H1 (cell line): Measurements from ENCODE around the gene CALML5. TPM values are rescaled to one million over a fixed set of nuclear protein-coding genes. Genes with fewer than 3 reads are reported as not detected.

Experiments used
- GABPA ChIP-seq: IDR thresholded peaks from 2 replicates; pipeline ENCODE4 v1.6.1; 2011; ENCODE audit warnings: mild to moderate bottlenecking, low read length, moderate library complexity, borderline replicate concordance; ENCODE audit not compliant: insufficient read depth
- GTF2F1 ChIP-seq: IDR thresholded peaks from 2 replicates; pipeline ENCODE4 v1.6.1; 2012; ENCODE audit warnings: low read depth, low read length, improper control_type of control experiment, borderline replicate concordance
- polyA plus RNA-seq, 7 experiments: library from polyadenylated mRNA; depleted of rRNA in 3 of 7; stranded (reverse) in 5 of 7; unstranded in 2 of 7; fragments of >200 nt in 5 of 7; fragments of 200-250 nt in 2 of 7; gene quantifications; 1 replicate in 5 of 7; 2 replicates in 1 of 7; 4 replicates in 1 of 7; pipeline versions ENCODE4 v1.2.1 to v1.2.3, GENCODE V29; 2011 to 2013; ENCODE audit warnings: missing spikeins in 2 of 7, mixed read lengths in 2 of 7
- total RNA-seq: library from RNA; stranded (reverse); fragmentation: NEBNext Ultra II Directional; extraction: Animal tissue kit (Norgen Biotek cat#: 25700); gene quantifications from 2 replicates; pipeline ENCODE4 v1.2.1, GENCODE V29; 2021
- TF ChIP-seq, protein P1 (sequence below): IDR thresholded peaks from 2 replicates; pipeline ENCODE4 v1.6.1; 2012; ENCODE audit warnings: inconsistent platforms

CALML5 gene
- total and polyA plus RNA-seq, 2 of the 8 experiments (the other 6 are each of a cell fraction or from before 2014, with no cell fraction given): not detected

DNA sequence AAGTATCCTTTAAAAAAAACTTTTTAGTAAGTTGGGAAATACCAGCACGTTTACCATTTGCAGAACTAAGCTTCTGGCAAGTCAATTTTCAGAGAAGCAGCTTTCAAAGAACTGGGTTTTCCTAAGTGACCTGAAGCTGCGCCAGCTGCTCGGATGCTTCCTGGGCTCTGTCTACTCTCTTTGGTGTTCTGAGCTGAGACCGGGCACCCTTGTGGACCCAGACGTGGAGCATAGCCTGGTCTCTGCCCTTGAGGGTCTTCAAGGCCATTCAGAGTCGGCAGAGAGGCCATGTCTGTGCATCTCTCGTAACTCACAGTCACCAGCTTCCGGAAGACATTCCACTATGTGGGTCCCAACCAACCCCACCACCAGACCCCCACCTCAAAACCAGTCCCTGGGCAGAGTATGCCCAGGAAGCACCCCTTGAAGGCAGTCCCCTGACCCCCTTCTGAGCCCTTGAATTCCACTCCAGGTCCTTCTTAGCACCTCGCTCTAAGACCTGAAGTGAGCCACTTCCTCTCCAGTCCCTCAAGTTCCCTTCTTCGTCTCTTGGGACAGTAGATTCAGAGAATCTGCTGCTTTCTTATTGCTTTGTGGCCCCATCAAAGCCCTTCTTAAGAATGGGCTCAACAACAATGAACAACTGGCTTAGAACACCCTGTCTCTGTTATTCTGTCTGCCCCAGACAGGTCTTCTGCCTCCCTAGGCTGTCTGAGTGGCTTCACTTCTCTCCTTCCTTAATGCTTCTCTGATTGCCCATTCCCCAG is 8.5 kb downstream of the CALML5 start (continued):
- TF ChIP-seq, protein P1, sequence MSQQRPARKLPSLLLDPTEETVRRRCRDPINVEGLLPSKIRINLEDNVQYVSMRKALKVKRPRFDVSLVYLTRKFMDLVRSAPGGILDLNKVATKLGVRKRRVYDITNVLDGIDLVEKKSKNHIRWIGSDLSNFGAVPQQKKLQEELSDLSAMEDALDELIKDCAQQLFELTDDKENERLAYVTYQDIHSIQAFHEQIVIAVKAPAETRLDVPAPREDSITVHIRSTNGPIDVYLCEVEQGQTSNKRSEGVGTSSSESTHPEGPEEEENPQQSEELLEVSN: no peak
- TF ChIP-seq GTF2F1 (no peak), GABPA (no peak)
